Neural progenitor cell (in vitro differentiated cells): Measurements from ENCODE around the gene SPOP.

ENCODE experiments used
- CTCF ChIP-seq: fragments of 200-600 bp; sonication (generic); IDR thresholded peaks from 2 replicates; pipeline ENCODE4 v1.5.1; 2017; ENCODE audit warnings: antibody characterized with exemption, mild to moderate bottlenecking
- EZH2phosphoT487 ChIP-seq: fragments of 200-600 bp; sonication (generic); IDR thresholded peaks from 2 replicates; pipeline ENCODE4 v1.6.1; 2017; ENCODE audit warnings: antibody characterized with exemption

GRCh38 chr17:49598918-49599317, 79.0 kb downstream of the SPOP start:
- TF ChIP-seq CTCF (no peak), EZH2phosphoT487 (no peak)
